Measurements from ENCODE around the gene NFIA. TPM values are rescaled to one million over a fixed set of nuclear protein-coding genes. Genes with fewer than 3 reads are reported as not detected.
A peak's percentile ranks its signal among the peaks of the same experiment; 100 is the strongest.

Gene NFIA
- total RNA-seq, 1 donor from 2014 or later = 49.4 TPM

DNA sequence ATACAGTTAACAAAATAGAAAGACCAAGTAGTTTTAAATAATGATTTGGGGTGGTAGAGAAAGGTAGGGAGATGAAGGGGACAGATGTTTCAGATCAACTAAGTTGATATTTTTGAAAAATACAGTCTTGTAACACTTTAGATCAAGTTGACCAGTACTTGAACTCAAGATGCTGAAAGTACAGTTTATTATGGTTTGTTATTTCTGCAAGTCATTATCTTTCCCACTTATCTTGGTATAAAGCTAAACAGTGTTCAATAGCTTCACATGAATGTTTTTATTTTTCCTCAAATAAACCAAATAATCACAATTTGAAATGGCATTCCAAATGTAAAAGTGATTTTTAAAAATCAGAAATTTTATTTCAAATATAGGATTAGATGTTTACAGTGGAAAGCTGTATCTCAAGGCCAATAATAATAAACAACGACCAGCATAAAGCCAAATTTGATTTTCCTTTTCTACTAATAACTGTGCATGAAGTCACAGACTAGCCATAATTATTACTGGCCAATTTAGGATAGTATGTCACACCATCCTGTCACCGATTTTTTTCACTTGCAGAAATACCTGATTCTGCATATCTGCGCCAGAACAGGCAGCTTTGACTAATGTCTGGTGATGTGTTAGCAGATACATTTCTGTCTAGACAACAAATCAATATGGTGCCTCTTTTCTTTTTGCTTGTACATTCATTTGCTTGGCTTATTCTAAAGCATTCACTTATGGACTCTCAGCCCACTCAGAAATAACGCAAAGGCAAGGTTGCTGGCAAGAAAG, 322.4 kb downstream of the NFIA start:
- H3K9me3 Mint-ChIP-seq = no peaks in the 10 kb centered on the region
- H3K4me1 Mint-ChIP-seq (ENCODE audit: unreplicated experiment) = peaks cover 47% of the 10 kb centered on the region
- H3K27ac Mint-ChIP-seq = peak overlapping the region; percentile 68
- peaks cover 28% of the 10 kb centered on the region for H3K36me3 Mint-ChIP-seq
- peak overlapping the region; percentile 51 for H3K4me3 Mint-ChIP-seq
- no peak for TF ChIP-seq CTCF (conservative IDR thresholded peaks at IDR 0.05)
- no peak for DNase-seq (ENCODE audit: extremely low spot score, unreplicated experiment)
- no peaks in the 10 kb centered on the region for H3K27me3 Mint-ChIP-seq

DNA sequence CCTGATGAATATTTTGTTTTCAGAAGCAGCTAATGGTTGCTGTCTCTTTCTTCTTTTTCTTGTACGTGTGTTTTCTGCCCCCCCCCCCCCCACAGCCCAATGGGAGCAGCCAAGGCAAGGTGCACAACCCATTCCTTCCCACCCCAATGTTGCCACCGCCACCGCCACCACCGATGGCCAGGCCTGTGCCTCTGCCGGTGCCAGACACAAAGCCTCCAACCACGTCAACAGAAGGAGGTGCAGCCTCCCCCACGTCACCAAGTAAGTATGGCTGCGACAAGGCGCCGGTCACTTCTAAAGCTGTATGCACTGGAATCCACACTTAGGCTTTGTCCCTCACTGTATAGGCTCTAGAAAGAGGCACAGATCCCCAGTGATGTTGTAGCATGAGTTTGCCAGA, 324.1 kb downstream of the NFIA start:
- H3K27ac Mint-ChIP-seq = no peak overlapping the region
- peaks cover 35% of the 10 kb centered on the region for H3K4me1 Mint-ChIP-seq (ENCODE audit: unreplicated experiment)
- DNase-seq (ENCODE audit: extremely low spot score, unreplicated experiment) = no peak

GRCh38 chr1:61412601-61413000, 330.2 kb downstream of the NFIA start:
- no peak for TF ChIP-seq CTCF (conservative IDR thresholded peaks at IDR 0.05)
- no peak overlapping the region for H3K27ac Mint-ChIP-seq

More for the DNA sequence above, 324.1 kb downstream of the NFIA start:
- H3K36me3 Mint-ChIP-seq = peaks cover 31% of the 10 kb centered on the region
- no peaks in the 10 kb centered on the region for H3K27me3 Mint-ChIP-seq
- no peaks in the 10 kb centered on the region for H3K9me3 Mint-ChIP-seq
- TF ChIP-seq CTCF (conservative IDR thresholded peaks at IDR 0.05) = no peak
- H3K4me3 Mint-ChIP-seq = no peak overlapping the region

GRCh38 chr1:61419196-61419595, 336.8 kb downstream of the NFIA start:
- peaks cover 1% of the 10 kb centered on the region for H3K9me3 Mint-ChIP-seq
- peaks cover 8% of the 10 kb centered on the region for H3K36me3 Mint-ChIP-seq
- TF ChIP-seq CTCF (conservative IDR thresholded peaks at IDR 0.05) = no peak
- H3K27me3 Mint-ChIP-seq = no peaks in the 10 kb centered on the region
- no peak for DNase-seq (ENCODE audit: extremely low spot score, unreplicated experiment)
- peak overlapping the region; percentile 13 for H3K27ac Mint-ChIP-seq
- H3K4me3 Mint-ChIP-seq = no peak overlapping the region
- H3K4me1 Mint-ChIP-seq (ENCODE audit: unreplicated experiment) = peaks cover 21% of the 10 kb centered on the region

More at GRCh38 chr1:61412601-61413000, 330.2 kb downstream of the NFIA start:
- Mint-ChIP-seq H3K4me3 (no peak overlapping the region), H3K27me3 (no peaks in the 10 kb centered on the region), H3K36me3 (peaks cover 32% of the 10 kb centered on the region), H3K4me1 (ENCODE audit: unreplicated experiment) (no peaks in the 10 kb centered on the region), H3K9me3 (no peaks in the 10 kb centered on the region)
- no peak for DNase-seq (ENCODE audit: extremely low spot score, unreplicated experiment)

- Mint-ChIP-seq H3K36me3 (peaks cover 10% of the 10 kb centered on the region), H3K9me3 (peaks cover 4% of the 10 kb centered on the region), H3K4me3 (no peak overlapping the region), H3K27ac (peak overlapping the region; percentile 13), H3K4me1 (ENCODE audit: unreplicated experiment) (peaks cover 26% of the 10 kb centered on the region), H3K27me3 (no peaks in the 10 kb centered on the region)
- no peak for DNase-seq (ENCODE audit: extremely low spot score, unreplicated experiment)
- no peak for TF ChIP-seq CTCF (conservative IDR thresholded peaks at IDR 0.05)
These were observed 337.3 kb downstream of the NFIA start for GRCh38 chr1:61419657-61420056.

Measured in type B pancreatic cell (in vitro differentiated cells).